Sigmoid colon (tissue), 3 donors: Measurements from ENCODE around the gene CORO2B.

ENCODE experiments used
- POLR2A ChIP-seq, 2 donors: fragments of 450-650 bp; IDR thresholded peaks; one replicate each; pipeline ENCODE4 v1.6.1; 2016; ENCODE audit warnings: antibody characterized with exemption in 2 of 2, mild to moderate bottlenecking in 2 of 2, moderate library complexity in 2 of 2
- TF ChIP-seq, protein P1 (sequence below), 4 experiments: fragments of 450-650 bp in 3 of 4; fragments of 200-600 bp in 1 of 4; IDR thresholded peaks; one replicate each; pipeline ENCODE4 v1.5.1; 2016 to 2019; ENCODE audit warnings: antibody characterized with exemption in 4 of 4, mild to moderate bottlenecking in 3 of 4, moderate library complexity in 2 of 4

DNA sequence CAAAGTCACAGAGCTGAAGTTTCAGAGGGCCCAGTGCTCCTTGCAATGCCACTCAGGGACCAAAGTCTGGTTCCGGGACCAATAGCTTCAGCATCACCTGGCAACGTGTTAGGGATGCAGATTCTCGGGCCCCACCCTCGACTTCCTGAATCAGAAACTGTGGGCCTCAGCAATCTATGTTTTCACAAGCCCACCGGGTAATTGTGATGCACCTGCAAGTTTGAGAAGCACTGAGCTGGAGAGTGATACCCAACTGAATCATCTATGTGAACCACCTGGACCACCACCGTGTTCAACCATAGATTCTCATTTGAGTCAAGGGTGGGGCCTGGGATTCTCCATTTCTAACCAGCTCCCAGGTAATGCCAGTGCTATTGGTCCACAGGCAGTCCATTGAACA, 55.7 kb downstream of the CORO2B start:
- TF ChIP-seq, protein P1, sequence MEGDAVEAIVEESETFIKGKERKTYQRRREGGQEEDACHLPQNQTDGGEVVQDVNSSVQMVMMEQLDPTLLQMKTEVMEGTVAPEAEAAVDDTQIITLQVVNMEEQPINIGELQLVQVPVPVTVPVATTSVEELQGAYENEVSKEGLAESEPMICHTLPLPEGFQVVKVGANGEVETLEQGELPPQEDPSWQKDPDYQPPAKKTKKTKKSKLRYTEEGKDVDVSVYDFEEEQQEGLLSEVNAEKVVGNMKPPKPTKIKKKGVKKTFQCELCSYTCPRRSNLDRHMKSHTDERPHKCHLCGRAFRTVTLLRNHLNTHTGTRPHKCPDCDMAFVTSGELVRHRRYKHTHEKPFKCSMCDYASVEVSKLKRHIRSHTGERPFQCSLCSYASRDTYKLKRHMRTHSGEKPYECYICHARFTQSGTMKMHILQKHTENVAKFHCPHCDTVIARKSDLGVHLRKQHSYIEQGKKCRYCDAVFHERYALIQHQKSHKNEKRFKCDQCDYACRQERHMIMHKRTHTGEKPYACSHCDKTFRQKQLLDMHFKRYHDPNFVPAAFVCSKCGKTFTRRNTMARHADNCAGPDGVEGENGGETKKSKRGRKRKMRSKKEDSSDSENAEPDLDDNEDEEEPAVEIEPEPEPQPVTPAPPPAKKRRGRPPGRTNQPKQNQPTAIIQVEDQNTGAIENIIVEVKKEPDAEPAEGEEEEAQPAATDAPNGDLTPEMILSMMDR (IDR thresholded peaks at IDR 0.05) = no peak
- no peak for TF ChIP-seq POLR2A (IDR thresholded peaks at IDR 0.05)
